GM12865 (cell line): Measurements from ENCODE around the gene MLF2.

Experiments used
- DNase-seq: peaks from one replicate; pipeline ENCODE4 v3.0.0; 2010; ENCODE audit warnings: low read depth
- H3K4me3 ChIP-seq: 2 replicates; pipeline ENCODE4 v1.5.1; 2011; ENCODE audit warnings: mild to moderate bottlenecking, low read depth, low read length, control low read depth
- CTCF ChIP-seq: IDR thresholded peaks from 2 replicates; pipeline ENCODE4 v1.5.1; 2011; ENCODE audit warnings: low read length, control low read depth, low read depth, inconsistent platforms; ENCODE audit not compliant: insufficient read depth; ENCODE audit errors: missing control alignments

Gene MLF2

GRCh38 chr12:6699989-6700645 is 52.8 kb downstream of the MLF2 start:
- no peak for DNase-seq
- H3K4me3 ChIP-seq: no peak overlapping the region
- no peak for TF ChIP-seq CTCF

GRCh38 chr12:6699259-6699988 is 53.5 kb downstream of the MLF2 start:
- H3K4me3 ChIP-seq: no peak overlapping the region
- no peak for TF ChIP-seq CTCF
- DNase-seq: no peak

GRCh38 chr12:6698352-6699046 is 54.4 kb downstream of the MLF2 start:
- H3K4me3 ChIP-seq: no peak overlapping the region
- DNase-seq: no peak
- TF ChIP-seq CTCF: no peak
